Endothelial cell of umbilical vein (primary cell): Measurements from ENCODE around the gene C1orf167. TPM values are rescaled to one million over a fixed set of nuclear protein-coding genes. Genes with fewer than 3 reads are reported as not detected.

Source experiments
- BruUV-seq: library from RNA; stranded (reverse); fragments of 400-500 nt; replicated peaks from 2 replicates; lab custom pipeline; 2021; lab: Mats Ljungman, UMichigan
- CTCF ChIA-PET: fragments of 300-600, 350-600 bp; sonication (Branson Sonifier 250); formaldehyde crosslinking; loops from one replicate; lab custom pipeline; 2021; ENCODE audit warnings: antibody characterized with exemption, inconsistent platforms; lab: Charles Lee
- POLR2A ChIA-PET: fragments of 300-600, 350-600 bp; sonication (Branson Sonifier 250); formaldehyde crosslinking; loops from one replicate; lab custom pipeline; 2021; ENCODE audit warnings: antibody characterized with exemption, inconsistent platforms; lab: Charles Lee
- DNase-seq: peaks from one replicate; pipeline ENCODE4 v3.0.0-alpha.2; 2011; ENCODE audit warnings: low read depth, low spot score
- FAIRE-seq: peaks from 2 replicates; lab custom pipeline; 2011; peaks lifted over from hg19 to GRCh38; lab: Jason Lieb, UNC
- H2AFZ ChIP-seq: 2 replicates; pipeline ENCODE4 v1.6.0; 2012; ENCODE audit warnings: low read depth, low read length, control low read depth, inconsistent platforms
- H3K27ac ChIP-seq: 2 replicates; pipeline ENCODE4 v1.5.1; 2011; ENCODE audit warnings: low read depth, mild to moderate bottlenecking, control low read depth, low read length, moderate library complexity; ENCODE audit not compliant: insufficient read depth
- H3K27me3 ChIP-seq, 2 experiments: 2 replicates each; pipeline versions ENCODE4 v1.6.0 to v1.6.1; 2011; ENCODE audit warnings: low read length in 2 of 2, mixed read lengths in 1 of 2; ENCODE audit not compliant: control insufficient read depth in 2 of 2, insufficient read depth in 2 of 2
- H3K36me3 ChIP-seq, 2 experiments: 2 replicates in 1 of 2; 3 replicates in 1 of 2; pipeline ENCODE4 v1.5.1; 2011; ENCODE audit warnings: low read length in 2 of 2, mild to moderate bottlenecking in 1 of 2, moderate library complexity in 1 of 2; ENCODE audit not compliant: control insufficient read depth in 2 of 2, insufficient read depth in 2 of 2; ENCODE audit errors: extremely low read depth in 1 of 2
- H3K4me1 ChIP-seq: 3 replicates; pipeline ENCODE4 v1.5.1; 2011; ENCODE audit warnings: mild to moderate bottlenecking, low read length; ENCODE audit not compliant: control insufficient read depth, insufficient read depth; ENCODE audit errors: extremely low read depth
- H3K4me2 ChIP-seq: 2 replicates; pipeline ENCODE4 v1.6.1; 2011; ENCODE audit warnings: low read length, control low read depth, mixed read lengths; ENCODE audit not compliant: insufficient read depth
- H3K4me3 ChIP-seq, 3 experiments: fragments of 200-600 bp in 1 of 3; sonication (generic), shearing (Covaris generic) in 1 of 3; replicated peaks in 1 of 3; 2 replicates each; pipeline ENCODE4 v1.5.1; 2011 to 2016; ENCODE audit warnings: control low read depth in 3 of 3, low read length in 3 of 3, mild to moderate bottlenecking in 2 of 3, inconsistent platforms in 1 of 3, low read depth in 1 of 3, moderate library complexity in 1 of 3; ENCODE audit not compliant: insufficient read depth in 1 of 3
- H3K79me2 ChIP-seq: 2 replicates; pipeline ENCODE4 v1.6.0; 2012; ENCODE audit warnings: low read length, inconsistent platforms; ENCODE audit not compliant: control insufficient read depth, insufficient read depth
- H3K9ac ChIP-seq: replicated peaks from 2 replicates; pipeline ENCODE3; 2011; ENCODE audit warnings: low read length, control low read depth; ENCODE audit not compliant: insufficient read depth; ENCODE audit errors: extremely low read depth
- H3K9me1 ChIP-seq: replicated peaks from 3 replicates; pipeline ENCODE4 v1.6.0; 2011; ENCODE audit warnings: mild to moderate bottlenecking, low read length; ENCODE audit not compliant: control insufficient read depth, insufficient read depth; ENCODE audit errors: extremely low read depth
- H3K9me3 ChIP-seq: replicated peaks from 2 replicates; pipeline ENCODE4 v1.5.1; 2012; ENCODE audit warnings: low read length, inconsistent platforms; ENCODE audit not compliant: control insufficient read depth, insufficient read depth
- H4K20me1 ChIP-seq: replicated peaks from 2 replicates; pipeline ENCODE3; 2011; ENCODE audit warnings: mild to moderate bottlenecking, low read length; ENCODE audit not compliant: control insufficient read depth, insufficient read depth; ENCODE audit errors: extremely low read depth
- EZH2 ChIP-seq: IDR thresholded peaks from 2 replicates; pipeline ENCODE4 v1.6.1; 2012; ENCODE audit warnings: borderline replicate concordance, low read depth, mild to moderate bottlenecking, moderate library complexity, low read length, inconsistent platforms; ENCODE audit not compliant: severe bottlenecking
- GATA2 ChIP-seq: IDR thresholded peaks from 2 replicates; pipeline ENCODE4 v1.7.0; 2011; ENCODE audit warnings: low read depth, mild to moderate bottlenecking, moderate library complexity, mixed read lengths, low read length; ENCODE audit not compliant: insufficient read length, insufficient read depth
- JUN ChIP-seq: IDR thresholded peaks from 2 replicates; pipeline ENCODE4 v1.6.1; 2011; ENCODE audit warnings: borderline replicate concordance, low read depth; ENCODE audit not compliant: insufficient read length, insufficient read depth
- MYC ChIP-seq: IDR thresholded peaks from one replicate; pipeline ENCODE4 v1.6.1; 2011; ENCODE audit warnings: mild to moderate bottlenecking, low read depth, low read length
- POLR2AphosphoS5 ChIP-seq: IDR thresholded peaks from 2 replicates; pipeline ENCODE4 v1.6.1; 2012; ENCODE audit warnings: low read depth, mild to moderate bottlenecking, control low read depth, low read length, moderate library complexity; ENCODE audit not compliant: insufficient read depth
- dilution Hi-C: fragments of 300-500 bp; cut with MboI; formaldehyde crosslinking; loops from one replicate; pipeline ENCODE4 v1.15.0; 2019; ENCODE audit warnings: low sequenced_read_pairs; ENCODE audit not compliant: extremely low pct_ligation_motif_present
- intact Hi-C: fragments of 100-400 bp; cut with micrococcal nuclease; formaldehyde crosslinking; loops from one replicate; pipeline ENCODE4 v1.10.0; 2022
- polyA plus RNA-seq, 4 experiments: library from polyadenylated mRNA; depleted of rRNA in 3 of 4; stranded (reverse) in 3 of 4; unstranded in 1 of 4; fragments of >200 nt; gene quantifications; 2 replicates each; pipeline versions ENCODE4 v1.2.1 to v1.2.3, GENCODE V29; 2011 to 2012; ENCODE audit warnings: missing spikeins in 1 of 4
- total RNA-seq: library from RNA; stranded (reverse); gene quantifications from 2 replicates; pipeline ENCODE4 v1.2.3, GENCODE V29; 2021
- TF ChIP-seq, protein P1 (sequence below): IDR thresholded peaks from 2 replicates; pipeline ENCODE4 v1.6.1; 2011; ENCODE audit not compliant: insufficient read depth, insufficient read length
- TF ChIP-seq, protein P2 (sequence below), 2 donors: IDR thresholded peaks; 1 replicate in 1 of 2; 2 replicates in 1 of 2; pipeline ENCODE4 v1.5.1; 2011; ENCODE audit warnings: low read length in 2 of 2, mild to moderate bottlenecking in 2 of 2, moderate library complexity in 2 of 2, control low read depth in 1 of 2, inconsistent platforms in 1 of 2, low read depth in 1 of 2; ENCODE audit not compliant: insufficient read depth in 1 of 2; ENCODE audit errors: extremely low read depth in 1 of 2

The C1orf167 gene
- total and polyA plus RNA-seq, 2 donors (not counting 3 experiments of a cell fraction or from before 2014, with no cell fraction given), result not detected

DNA sequence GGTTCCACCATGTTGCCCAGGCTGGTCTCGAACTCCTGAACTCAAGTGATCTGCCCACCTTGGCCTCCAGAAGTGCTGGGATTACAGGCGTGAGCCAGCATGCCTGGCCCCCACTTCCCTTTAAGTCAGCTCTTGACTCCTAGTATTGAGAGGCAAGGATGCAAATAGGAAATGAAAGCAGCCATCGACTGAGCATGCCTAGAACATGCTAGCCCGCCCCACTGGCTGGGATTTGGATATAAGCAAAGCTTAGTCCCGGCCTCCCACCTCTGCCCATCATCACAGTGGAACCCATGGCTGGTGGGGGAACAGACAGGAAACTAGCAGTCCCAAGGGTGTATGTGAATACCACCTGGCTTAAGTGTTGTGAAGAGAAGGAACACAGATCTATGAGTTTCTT lies 10.5 kb downstream of the C1orf167 start:
- no peak overlapping the region for H3K27ac ChIP-seq
- H3K36me3 ChIP-seq, result no peaks in the 10 kb centered on the region
- no peaks in the 10 kb centered on the region for H3K9me3 ChIP-seq
- H2AFZ ChIP-seq, result no peak overlapping the region
- no peaks in the 10 kb centered on the region for H3K9me1 ChIP-seq
- TF ChIP-seq, protein P1, sequence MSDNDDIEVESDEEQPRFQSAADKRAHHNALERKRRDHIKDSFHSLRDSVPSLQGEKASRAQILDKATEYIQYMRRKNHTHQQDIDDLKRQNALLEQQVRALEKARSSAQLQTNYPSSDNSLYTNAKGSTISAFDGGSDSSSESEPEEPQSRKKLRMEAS, result no peak
- TF ChIP-seq GATA2, result no peak
- no peak for TF ChIP-seq JUN
- no peak for TF ChIP-seq POLR2AphosphoS5
- TF ChIP-seq, protein P2, sequence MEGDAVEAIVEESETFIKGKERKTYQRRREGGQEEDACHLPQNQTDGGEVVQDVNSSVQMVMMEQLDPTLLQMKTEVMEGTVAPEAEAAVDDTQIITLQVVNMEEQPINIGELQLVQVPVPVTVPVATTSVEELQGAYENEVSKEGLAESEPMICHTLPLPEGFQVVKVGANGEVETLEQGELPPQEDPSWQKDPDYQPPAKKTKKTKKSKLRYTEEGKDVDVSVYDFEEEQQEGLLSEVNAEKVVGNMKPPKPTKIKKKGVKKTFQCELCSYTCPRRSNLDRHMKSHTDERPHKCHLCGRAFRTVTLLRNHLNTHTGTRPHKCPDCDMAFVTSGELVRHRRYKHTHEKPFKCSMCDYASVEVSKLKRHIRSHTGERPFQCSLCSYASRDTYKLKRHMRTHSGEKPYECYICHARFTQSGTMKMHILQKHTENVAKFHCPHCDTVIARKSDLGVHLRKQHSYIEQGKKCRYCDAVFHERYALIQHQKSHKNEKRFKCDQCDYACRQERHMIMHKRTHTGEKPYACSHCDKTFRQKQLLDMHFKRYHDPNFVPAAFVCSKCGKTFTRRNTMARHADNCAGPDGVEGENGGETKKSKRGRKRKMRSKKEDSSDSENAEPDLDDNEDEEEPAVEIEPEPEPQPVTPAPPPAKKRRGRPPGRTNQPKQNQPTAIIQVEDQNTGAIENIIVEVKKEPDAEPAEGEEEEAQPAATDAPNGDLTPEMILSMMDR (IDR thresholded peaks at IDR 0.05; ENCODE audit: extremely low read depth in 1 of 2, insufficient read depth in 1 of 2, low read depth in 1 of 2, low read length in 2 of 2), result no peak
- no peak for TF ChIP-seq EZH2
- no peak for TF ChIP-seq MYC
- dilution Hi-C loops, result no loop called here
- POLR2A ChIA-PET, result no interaction called here
- H3K9ac ChIP-seq, result no peak overlapping the region
- no peak for FAIRE-seq
- BruUV-seq, result no TSS peak
- intact Hi-C loops, result no loop called here
- CTCF ChIA-PET, result interaction anchor here (0.7 to 1.2 kb wide), 2 partner anchors 10 to 13 kb away, joined by 3 to 4 read pairs; no protein-coding TSS in a partner anchor
- H3K4me1 ChIP-seq, result peaks cover 4% of the 10 kb centered on the region
- H3K4me2 ChIP-seq, result no peak overlapping the region
- DNase-seq, result no peak
- H3K4me3 ChIP-seq, result no peak overlapping the region
- no peaks in the 10 kb centered on the region for H3K27me3 ChIP-seq
- no peaks in the 10 kb centered on the region for H3K79me2 ChIP-seq
- H4K20me1 ChIP-seq, result no peaks in the 10 kb centered on the region
